Thyroid gland (tissue), 4 donors: Measurements from ENCODE around the gene EPB41L4A.

Source experiments
- POLR2A ChIP-seq, 2 donors: fragments of 450-650 bp; IDR thresholded peaks; one replicate each; pipeline ENCODE4 v1.6.1; 2017; ENCODE audit warnings: antibody characterized with exemption in 2 of 2, mild to moderate bottlenecking in 2 of 2, moderate library complexity in 1 of 2
- TF ChIP-seq, protein P1 (sequence below), 6 experiments: fragments of 200-600 bp in 3 of 6; fragments of 450-650 bp in 3 of 6; sonication (generic) in 3 of 6; IDR thresholded peaks; one replicate each; pipeline ENCODE4 v1.5.1; 2016 to 2019; ENCODE audit warnings: antibody characterized with exemption in 6 of 6, mild to moderate bottlenecking in 2 of 6, inconsistent platforms in 1 of 6, moderate library complexity in 1 of 6

- TF ChIP-seq, protein P1, sequence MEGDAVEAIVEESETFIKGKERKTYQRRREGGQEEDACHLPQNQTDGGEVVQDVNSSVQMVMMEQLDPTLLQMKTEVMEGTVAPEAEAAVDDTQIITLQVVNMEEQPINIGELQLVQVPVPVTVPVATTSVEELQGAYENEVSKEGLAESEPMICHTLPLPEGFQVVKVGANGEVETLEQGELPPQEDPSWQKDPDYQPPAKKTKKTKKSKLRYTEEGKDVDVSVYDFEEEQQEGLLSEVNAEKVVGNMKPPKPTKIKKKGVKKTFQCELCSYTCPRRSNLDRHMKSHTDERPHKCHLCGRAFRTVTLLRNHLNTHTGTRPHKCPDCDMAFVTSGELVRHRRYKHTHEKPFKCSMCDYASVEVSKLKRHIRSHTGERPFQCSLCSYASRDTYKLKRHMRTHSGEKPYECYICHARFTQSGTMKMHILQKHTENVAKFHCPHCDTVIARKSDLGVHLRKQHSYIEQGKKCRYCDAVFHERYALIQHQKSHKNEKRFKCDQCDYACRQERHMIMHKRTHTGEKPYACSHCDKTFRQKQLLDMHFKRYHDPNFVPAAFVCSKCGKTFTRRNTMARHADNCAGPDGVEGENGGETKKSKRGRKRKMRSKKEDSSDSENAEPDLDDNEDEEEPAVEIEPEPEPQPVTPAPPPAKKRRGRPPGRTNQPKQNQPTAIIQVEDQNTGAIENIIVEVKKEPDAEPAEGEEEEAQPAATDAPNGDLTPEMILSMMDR (IDR thresholded peaks at IDR 0.05) = no peak
- TF ChIP-seq POLR2A (IDR thresholded peaks at IDR 0.05) = no peak
These were observed 70.2 kb downstream of the EPB41L4A start for GRCh38 chr5:112348915-112349314.
